Astrocyte (in vitro differentiated cells and primary cell): ENCODE data around the gene C10orf90.

ENCODE experiments used
- CTCF ChIP-seq: IDR thresholded peaks from 2 replicates; pipeline ENCODE4 v1.5.1; 2011; ENCODE audit warnings: low read depth, mild to moderate bottlenecking, inconsistent platforms, low read length, moderate library complexity; ENCODE audit not compliant: insufficient read depth
- EZH2 ChIP-seq: IDR thresholded peaks from 2 replicates; pipeline ENCODE4 v1.6.1; 2012; ENCODE audit warnings: mild to moderate bottlenecking, low read length, inconsistent platforms; ENCODE audit not compliant: insufficient read depth

- TF ChIP-seq CTCF (no peak), EZH2 (no peak)
These were observed 100.8 kb downstream of the C10orf90 start for GRCh38 chr10:126569513-126570244.
